GM12801 (cell line): ENCODE results near the gene RPL32.

Experiments
- TF ChIP-seq, protein P1 (sequence below): IDR thresholded peaks from one replicate; pipeline ENCODE4 v1.5.1; 2011; ENCODE audit warnings: control low read depth; ENCODE audit not compliant: insufficient read length; ENCODE audit errors: extremely low read depth

The RPL32 gene

GRCh38 chr3:12871404-12871983 is 30.1 kb upstream of the RPL32 start:
- TF ChIP-seq, protein P1, sequence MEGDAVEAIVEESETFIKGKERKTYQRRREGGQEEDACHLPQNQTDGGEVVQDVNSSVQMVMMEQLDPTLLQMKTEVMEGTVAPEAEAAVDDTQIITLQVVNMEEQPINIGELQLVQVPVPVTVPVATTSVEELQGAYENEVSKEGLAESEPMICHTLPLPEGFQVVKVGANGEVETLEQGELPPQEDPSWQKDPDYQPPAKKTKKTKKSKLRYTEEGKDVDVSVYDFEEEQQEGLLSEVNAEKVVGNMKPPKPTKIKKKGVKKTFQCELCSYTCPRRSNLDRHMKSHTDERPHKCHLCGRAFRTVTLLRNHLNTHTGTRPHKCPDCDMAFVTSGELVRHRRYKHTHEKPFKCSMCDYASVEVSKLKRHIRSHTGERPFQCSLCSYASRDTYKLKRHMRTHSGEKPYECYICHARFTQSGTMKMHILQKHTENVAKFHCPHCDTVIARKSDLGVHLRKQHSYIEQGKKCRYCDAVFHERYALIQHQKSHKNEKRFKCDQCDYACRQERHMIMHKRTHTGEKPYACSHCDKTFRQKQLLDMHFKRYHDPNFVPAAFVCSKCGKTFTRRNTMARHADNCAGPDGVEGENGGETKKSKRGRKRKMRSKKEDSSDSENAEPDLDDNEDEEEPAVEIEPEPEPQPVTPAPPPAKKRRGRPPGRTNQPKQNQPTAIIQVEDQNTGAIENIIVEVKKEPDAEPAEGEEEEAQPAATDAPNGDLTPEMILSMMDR = no peak

DNA sequence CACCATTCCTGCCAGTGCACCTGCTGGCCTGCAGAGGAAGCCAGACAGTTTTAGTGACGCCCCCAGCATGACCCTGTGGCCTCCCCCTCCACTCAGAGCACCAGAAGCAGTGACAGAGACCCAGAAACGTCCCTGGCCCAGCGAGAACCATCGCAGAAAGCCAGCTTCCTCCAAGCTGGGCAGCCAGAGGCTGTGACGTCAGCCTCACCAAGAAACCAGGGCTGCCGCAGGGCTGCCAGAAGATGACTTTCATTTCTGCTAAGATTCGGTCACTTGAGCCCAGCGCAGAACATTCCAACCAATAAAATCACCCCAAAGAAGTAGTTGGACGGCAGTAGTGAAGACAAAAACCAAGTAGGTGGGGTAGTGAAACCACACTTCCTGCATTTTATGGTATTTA is 29.6 kb upstream of the RPL32 start:
- TF ChIP-seq, protein P1 = no peak

DNA sequence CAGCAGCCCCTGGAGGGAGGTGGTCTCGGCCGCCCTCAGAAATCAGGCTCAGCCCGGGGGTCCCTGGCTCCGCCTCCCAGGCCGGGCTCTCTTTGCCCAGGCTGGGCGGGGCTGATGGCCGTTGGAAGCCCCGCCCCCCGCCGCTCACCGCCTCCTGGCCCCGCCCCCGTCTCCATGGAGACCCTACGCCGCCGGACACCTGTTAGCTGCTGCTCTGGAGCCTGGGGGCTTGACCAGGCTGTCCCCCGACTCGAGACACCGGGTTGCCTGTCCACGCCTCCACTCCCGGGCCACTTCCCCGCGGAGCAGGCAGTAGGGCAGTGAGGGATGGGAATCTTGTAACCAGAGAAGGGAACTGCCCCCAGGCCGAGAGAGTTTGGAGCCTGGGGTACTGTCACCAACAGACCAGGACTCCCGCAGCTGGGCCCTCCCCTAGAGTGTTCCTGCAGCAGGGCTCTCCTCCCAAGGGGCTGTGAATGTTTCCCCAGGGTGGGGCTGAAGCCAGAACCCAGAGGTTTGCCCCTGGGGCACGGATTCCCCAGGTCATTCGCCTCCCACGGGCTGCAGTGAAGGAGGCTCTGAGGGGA is 27.8 kb upstream of the RPL32 start:
- TF ChIP-seq, protein P1 = no peak

GRCh38 chr3:12868039-12869034 is 27.0 kb upstream of the RPL32 start:
- TF ChIP-seq, protein P1 = no peak

- TF ChIP-seq, protein P1 = no peak
These were observed 25.5 kb upstream of the RPL32 start for GRCh38 chr3:12866836-12867235.

GRCh38 chr3:12865271-12865670 is 23.9 kb upstream of the RPL32 start:
- TF ChIP-seq, protein P1 = no peak

DNA sequence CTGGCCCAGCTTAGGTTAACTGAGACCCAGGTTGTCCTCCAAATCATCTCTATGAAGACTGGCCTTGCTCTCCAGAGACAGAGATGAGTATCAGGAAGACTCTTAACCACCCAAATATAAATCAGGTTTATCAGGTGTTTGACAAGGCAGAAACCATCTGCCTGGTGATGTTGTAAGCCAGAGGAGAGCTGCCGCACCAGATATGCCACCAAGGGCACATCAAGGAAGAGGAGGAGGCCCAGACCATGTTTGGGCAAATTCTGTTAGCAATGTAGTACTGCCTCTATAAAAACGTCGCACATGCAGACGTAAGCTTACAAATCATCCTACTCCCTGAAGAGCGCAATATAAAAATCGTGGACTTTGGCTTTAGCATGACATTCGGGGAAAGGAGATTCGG is 21.0 kb upstream of the RPL32 start:
- TF ChIP-seq, protein P1 = no peak
